Gastrocnemius medialis (tissue), 4 donors: Measurements from ENCODE around the gene LHX5. TPM values are rescaled to one million over a fixed set of nuclear protein-coding genes. Genes with fewer than 3 reads are reported as not detected.

Experiments
- ATAC-seq, 2 donors: fragments of 150-250 bp; one replicate each; pipeline ENCODE4 v1.9.1; 2016
- DNase-seq, 2 donors: peaks; one replicate each; pipeline ENCODE4 v3.0.0-alpha.2; 2019
- H3K27ac ChIP-seq, 4 donors: fragments of 200-600 bp; sonication (generic); 1 replicate in 1 of 4; 2 replicates in 3 of 4; pipeline ENCODE4 v1.5.1; 2016 to 2018; ENCODE audit warnings: mild to moderate bottlenecking in 2 of 4, moderate library complexity in 1 of 4
- H3K27me3 ChIP-seq, 3 donors: fragments of 200-600 bp; sonication (generic) in 2 of 3; 1 replicate in 1 of 3; 2 replicates in 2 of 3; pipeline versions ENCODE4 v1.5.1 to v1.6.0; 2016 to 2019; ENCODE audit warnings: mild to moderate bottlenecking in 1 of 3, moderate library complexity in 1 of 3
- H3K36me3 ChIP-seq, 2 donors: fragments of 200-600 bp; sonication (generic) in 1 of 2; one replicate each; pipeline ENCODE4 v1.5.1; 2017 to 2018
- H3K4me1 ChIP-seq, 2 donors: fragments of 200-600 bp; sonication (generic) in 1 of 2; one replicate each; pipeline ENCODE4 v1.5.1; 2016 to 2017; ENCODE audit warnings: mild to moderate bottlenecking in 2 of 2
- H3K4me3 ChIP-seq, 4 donors: fragments of 200-600 bp; sonication (generic) in 3 of 4; 1 replicate in 1 of 4; 2 replicates in 3 of 4; pipeline ENCODE4 v1.5.1; 2016 to 2019; ENCODE audit warnings: mild to moderate bottlenecking in 2 of 4
- H3K9me3 ChIP-seq, 3 donors: fragments of 200-600 bp; sonication (generic) in 2 of 3; 1 replicate in 1 of 3; 2 replicates in 2 of 3; pipeline ENCODE4 v1.5.1; 2016 to 2019
- CTCF ChIP-seq, 5 experiments: fragments of 450-650 bp in 3 of 5; fragments of 200-600 bp in 2 of 5; sonication (generic) in 2 of 5; IDR thresholded peaks in 4 of 5; conservative IDR thresholded peaks in 1 of 5; 1 replicate in 4 of 5; 2 replicates in 1 of 5; pipeline ENCODE4 v1.5.1; 2016 to 2019; ENCODE audit warnings: antibody characterized with exemption in 5 of 5, mild to moderate bottlenecking in 3 of 5, moderate library complexity in 3 of 5
- POLR2A ChIP-seq, 2 donors: fragments of 450-650 bp; IDR thresholded peaks; one replicate each; pipeline ENCODE4 v1.6.1; 2017; ENCODE audit warnings: antibody characterized with exemption in 2 of 2, mild to moderate bottlenecking in 2 of 2, moderate library complexity in 2 of 2
- in situ Hi-C, 4 donors: fragments of 200-750 bp; cut with MboI; loops; one replicate each; pipeline versions ENCODE4 v1.15.0 to v1.8.0; 2017; ENCODE audit warnings: low sequenced_read_pairs in 4 of 4
- intact Hi-C: fragments of 100-400 bp; cut with DNase I; formaldehyde crosslinking; loops from one replicate; pipeline ENCODE4 v1.15.1; 2023; ENCODE audit warnings: low total_unique reads
- total RNA-seq, 4 donors: library from RNA; depleted of rRNA; stranded (reverse); fragments of >200 nt; gene quantifications; one replicate each; pipeline versions ENCODE4 v1.1.0 to v1.2.3, GENCODE V29; 2016

Gene LHX5
- total RNA-seq, 4 donors from 2014 or later, result not detected

- no peaks in the 10 kb centered on the region for H3K4me1 ChIP-seq
- H3K27ac ChIP-seq, result no peak overlapping the region
- no peaks in the 10 kb centered on the region for H3K9me3 ChIP-seq
- in situ Hi-C loops, result no loop called here
- H3K27me3 ChIP-seq, result peaks cover 72 to 90% (median 85%) of the 10 kb centered on the region in 3 donors
- H3K36me3 ChIP-seq, result no peaks in the 10 kb centered on the region
- ATAC-seq (no peak), DNase-seq (no peak)
- no peak overlapping the region for H3K4me3 ChIP-seq
- intact Hi-C loops, result no loop called here
- TF ChIP-seq POLR2A (IDR thresholded peaks at IDR 0.05), result no peak
- TF ChIP-seq CTCF (IDR thresholded peaks at IDR 0.05 in 4 of 5, conservative IDR thresholded peaks at IDR 0.05 in 1 of 5), result no peak
Measured at GRCh38 chr12:113477171-113477841, 5.6 kb upstream of the LHX5 start.

GRCh38 chr12:113476176-113476986, 4.7 kb upstream of the LHX5 start:
- in situ Hi-C loops, result no loop called here
- peaks cover 74 to 91% (median 87%) of the 10 kb centered on the region in 3 donors for H3K27me3 ChIP-seq
- no peak overlapping the region for H3K4me3 ChIP-seq
- TF ChIP-seq CTCF (IDR thresholded peaks at IDR 0.05 in 4 of 5, conservative IDR thresholded peaks at IDR 0.05 in 1 of 5) (no peak), POLR2A (IDR thresholded peaks at IDR 0.05) (no peak)
- no peak overlapping the region for H3K27ac ChIP-seq
- no peaks in the 10 kb centered on the region for H3K4me1 ChIP-seq
- no peaks in the 10 kb centered on the region for H3K9me3 ChIP-seq
- DNase-seq (no peak), ATAC-seq (no peak)
- no peaks in the 10 kb centered on the region for H3K36me3 ChIP-seq
- intact Hi-C loops, result no loop called here

GRCh38 chr12:113475451-113476175, 3.9 kb upstream of the LHX5 start:
- intact Hi-C loops (no loop called here), in situ Hi-C loops (no loop called here)
- H3K27me3 ChIP-seq, result peaks cover 74 to 92% (median 87%) of the 10 kb centered on the region in 3 donors

More at GRCh38 chr12:113475451-113476175, 3.9 kb upstream of the LHX5 start:
- H3K9me3 ChIP-seq, result no peaks in the 10 kb centered on the region
- H3K4me1 ChIP-seq, result no peaks in the 10 kb centered on the region
- H3K27ac ChIP-seq, result no peak overlapping the region
- ATAC-seq (no peak), DNase-seq (no peak)
- no peak overlapping the region for H3K4me3 ChIP-seq
- TF ChIP-seq POLR2A (IDR thresholded peaks at IDR 0.05), result no peak
- TF ChIP-seq CTCF (IDR thresholded peaks at IDR 0.05 in 4 of 5, conservative IDR thresholded peaks at IDR 0.05 in 1 of 5), result no peak
- no peaks in the 10 kb centered on the region for H3K36me3 ChIP-seq
